Measurements from ENCODE around the gene ASB4.
"Not testable (repeated sequence)": the region's sequence is repeated elsewhere in the genome, so short reads cannot be mapped to it uniquely, and the experiment has no call there.

Gene ASB4

GRCh38 chr7:95501261-95501832 lies 15.6 kb downstream of the ASB4 start:
- TF ChIP-seq CTCF (conservative IDR thresholded peaks at IDR 0.05) (no peak), ZFX (IDR thresholded peaks at IDR 0.05) (no peak)

GRCh38 chr7:95502403-95502802 lies 16.7 kb downstream of the ASB4 start:
- no peak overlapping the region for H3K27ac ChIP-seq
- TF ChIP-seq ZFX (IDR thresholded peaks at IDR 0.05), result no peak
- no peak for TF ChIP-seq CTCF (conservative IDR thresholded peaks at IDR 0.05)

More at GRCh38 chr7:95501261-95501832, 15.6 kb downstream of the ASB4 start:
- H3K27ac ChIP-seq, result no peak overlapping the region

- no peak for TF ChIP-seq ZFX (IDR thresholded peaks at IDR 0.05)
- no peak for TF ChIP-seq CTCF (conservative IDR thresholded peaks at IDR 0.05)
- H3K27ac ChIP-seq, result no peak overlapping the region
Observed at GRCh38 chr7:95503271-95504131, 17.8 kb downstream of the ASB4 start.

GRCh38 chr7:95504132-95504588 lies 18.4 kb downstream of the ASB4 start:
- not testable (repeated sequence) for H3K27ac ChIP-seq

- no peak for TF ChIP-seq ZFX (IDR thresholded peaks at IDR 0.05)
- TF ChIP-seq CTCF (conservative IDR thresholded peaks at IDR 0.05), result no peak
- H3K27ac ChIP-seq, result no peak overlapping the region
Observed at GRCh38 chr7:95508780-95509179, 23.0 kb downstream of the ASB4 start.

GRCh38 chr7:95509199-95509598 lies 23.5 kb downstream of the ASB4 start:
- TF ChIP-seq ZFX (IDR thresholded peaks at IDR 0.05), result no peak
- TF ChIP-seq CTCF (conservative IDR thresholded peaks at IDR 0.05), result no peak
- no peak overlapping the region for H3K27ac ChIP-seq

GRCh38 chr7:95511716-95512260 lies 26.0 kb downstream of the ASB4 start:
- no peak for TF ChIP-seq ZFX (IDR thresholded peaks at IDR 0.05)
- peak; percentile 98 for TF ChIP-seq CTCF (conservative IDR thresholded peaks at IDR 0.05)
- no peak overlapping the region for H3K27ac ChIP-seq

All from C4-2B (cell line).